Lung (tissue), 12 donors: ENCODE results near the gene CNN2. TPM values are rescaled to one million over a fixed set of nuclear protein-coding genes. Genes with fewer than 3 reads are reported as not detected.

Experiments used
- ATAC-seq: fragments of 200-7000 bp; cut with Tn5 transposase; one replicate; pipeline ENCODE4 v1.9.1; 2020; ENCODE audit warnings: moderate number of reproducible peaks; ENCODE audit not compliant: insufficient read depth, low FRiP score
- DNase-seq, 3 donors: peaks; one replicate each; pipeline ENCODE4 v3.0.0-alpha.2; 2013 to 2017
- H3K27ac ChIP-seq, 2 donors: one replicate each; pipeline ENCODE4 v1.5.1; 2013; ENCODE audit warnings: mild to moderate bottlenecking in 2 of 2, moderate library complexity in 2 of 2, control low read depth in 1 of 2, inconsistent platforms in 1 of 2, low read depth in 1 of 2, low read length in 1 of 2
- H3K27me3 ChIP-seq, 3 donors: one replicate each; pipeline ENCODE4 v1.5.1; 2013; ENCODE audit warnings: low read length in 2 of 3; ENCODE audit not compliant: control insufficient read depth in 3 of 3, insufficient read depth in 3 of 3
- H3K36me3 ChIP-seq, 4 donors: one replicate each; pipeline ENCODE4 v1.5.1; 2013; ENCODE audit warnings: low read length in 4 of 4, mild to moderate bottlenecking in 1 of 4, moderate library complexity in 1 of 4; ENCODE audit not compliant: control insufficient read depth in 4 of 4, insufficient read depth in 4 of 4
- H3K4me1 ChIP-seq, 5 donors: one replicate each; pipeline ENCODE4 v1.5.1; 2013; ENCODE audit warnings: low read length in 5 of 5, mild to moderate bottlenecking in 2 of 5, moderate library complexity in 1 of 5; ENCODE audit not compliant: control insufficient read depth in 5 of 5, insufficient read depth in 5 of 5
- H3K4me3 ChIP-seq: one replicate; pipeline ENCODE4 v1.5.1; 2013; ENCODE audit warnings: mild to moderate bottlenecking, control low read depth, moderate library complexity
- H3K9ac ChIP-seq, 2 donors: one replicate each; pipeline ENCODE4 v1.5.1; 2013; ENCODE audit warnings: low read length in 2 of 2, control low read depth in 1 of 2; ENCODE audit not compliant: insufficient read depth in 1 of 2
- H3K9me3 ChIP-seq, 4 donors: one replicate each; pipeline ENCODE4 v1.5.1; 2013; ENCODE audit warnings: low read length in 3 of 4, mild to moderate bottlenecking in 1 of 4, moderate library complexity in 1 of 4; ENCODE audit not compliant: control insufficient read depth in 4 of 4, insufficient read depth in 3 of 4
- WGBS, 2 donors: extraction: QIAGEN DNeasy Blood & Tissue Kit; methylation state at CpG; one replicate each; pipeline ENCODE4 v1.1.7; 2013; 5-methylcytosine and 5-hydroxymethylcytosine counted together
- polyA plus RNA-seq, 2 donors: library from polyadenylated mRNA; stranded (reverse); fragments of 200-250 nt; gene quantifications; one replicate each; pipeline ENCODE4 v1.2.1, GENCODE V29; 2013
- total RNA-seq, 2 donors: library from RNA; depleted of rRNA in 1 of 2; stranded (reverse); fragments of >200 nt in 1 of 2; gene quantifications; one replicate each; pipeline ENCODE4 v1.2.1, GENCODE V29; 2014 to 2021
- TF ChIP-seq, protein P1 (sequence below): IDR thresholded peaks from 2 replicates; pipeline ENCODE4 v1.5.1; 2012; ENCODE audit warnings: mild to moderate bottlenecking; ENCODE audit errors: control extremely low read depth, extremely low read depth
- donor health status: control.
- donor health status: control.
- donor health status: Bipolar disorder and iron deficiency.
- donor health status: healthy.
- donor health status: DM: yes; HTN: yes; CAD: no.

The CNN2 gene
- total and polyA plus RNA-seq, 4 donors: 161 to 236 (median 180) TPM

DNA sequence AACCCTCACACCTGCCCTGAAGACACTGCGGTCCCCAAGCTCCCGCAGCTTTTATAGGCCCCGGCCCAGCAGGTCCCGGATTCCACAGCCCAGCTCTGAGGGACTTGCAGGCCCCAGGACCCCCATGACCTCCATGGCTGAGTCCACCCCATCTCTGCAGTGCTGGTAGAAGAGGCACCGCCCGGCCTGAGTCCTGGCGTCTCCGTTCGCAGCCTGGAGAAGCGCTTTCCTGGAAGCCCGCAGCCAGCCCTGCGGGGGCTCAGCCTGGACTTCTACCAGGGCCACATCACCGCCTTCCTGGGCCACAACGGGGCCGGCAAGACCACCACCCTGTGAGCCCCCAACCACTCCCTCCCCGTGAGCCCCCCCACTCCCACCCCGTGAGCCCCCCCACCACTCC lies 22.7 kb downstream of the CNN2 start:
- Histone ChIP-seq H3K9ac (no peak overlapping the region), H3K27me3 (no peaks in the 10 kb centered on the region), H3K4me1 (no peaks in the 10 kb centered on the region), H3K9me3 (no peaks in the 10 kb centered on the region), H3K27ac (no peak overlapping the region), H3K4me3 (no peak overlapping the region), H3K36me3 (peaks cover 0 to 10% (median 0%) of the 10 kb centered on the region in 4 donors)
- ATAC-seq (no peak), DNase-seq (no peak)
- TF ChIP-seq, protein P1, sequence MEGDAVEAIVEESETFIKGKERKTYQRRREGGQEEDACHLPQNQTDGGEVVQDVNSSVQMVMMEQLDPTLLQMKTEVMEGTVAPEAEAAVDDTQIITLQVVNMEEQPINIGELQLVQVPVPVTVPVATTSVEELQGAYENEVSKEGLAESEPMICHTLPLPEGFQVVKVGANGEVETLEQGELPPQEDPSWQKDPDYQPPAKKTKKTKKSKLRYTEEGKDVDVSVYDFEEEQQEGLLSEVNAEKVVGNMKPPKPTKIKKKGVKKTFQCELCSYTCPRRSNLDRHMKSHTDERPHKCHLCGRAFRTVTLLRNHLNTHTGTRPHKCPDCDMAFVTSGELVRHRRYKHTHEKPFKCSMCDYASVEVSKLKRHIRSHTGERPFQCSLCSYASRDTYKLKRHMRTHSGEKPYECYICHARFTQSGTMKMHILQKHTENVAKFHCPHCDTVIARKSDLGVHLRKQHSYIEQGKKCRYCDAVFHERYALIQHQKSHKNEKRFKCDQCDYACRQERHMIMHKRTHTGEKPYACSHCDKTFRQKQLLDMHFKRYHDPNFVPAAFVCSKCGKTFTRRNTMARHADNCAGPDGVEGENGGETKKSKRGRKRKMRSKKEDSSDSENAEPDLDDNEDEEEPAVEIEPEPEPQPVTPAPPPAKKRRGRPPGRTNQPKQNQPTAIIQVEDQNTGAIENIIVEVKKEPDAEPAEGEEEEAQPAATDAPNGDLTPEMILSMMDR: no peak
- WGBS, 2 donors: 96 to 97% methylated on average over 16 to 17 of the region's 17 CpGs

DNA sequence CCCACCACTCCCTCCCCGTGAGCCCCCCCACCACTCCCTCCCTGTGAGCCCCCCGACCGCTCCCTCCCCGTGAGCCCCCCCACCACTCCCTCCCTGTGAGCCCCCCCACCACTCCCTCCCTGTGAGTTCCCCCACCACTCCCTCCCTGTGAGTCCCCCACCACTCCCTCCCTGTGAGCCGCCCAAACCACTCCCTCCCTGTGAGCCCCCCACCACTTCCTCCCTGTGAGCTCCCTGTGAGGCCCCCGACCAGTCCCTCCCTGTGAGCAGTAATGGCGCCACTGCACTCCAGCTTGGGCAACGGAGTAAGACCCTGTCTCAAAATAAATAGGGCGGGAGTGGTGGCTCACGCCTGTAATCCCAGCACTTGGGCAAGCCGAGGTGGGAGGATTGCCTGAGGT lies 23.4 kb downstream of the CNN2 start:
- Histone ChIP-seq H3K9ac (no peak overlapping the region), H3K4me3 (no peak overlapping the region), H3K27ac (no peak overlapping the region), H3K36me3 (peaks cover 0 to 10% (median 0%) of the 10 kb centered on the region in 4 donors), H3K27me3 (no peaks in the 10 kb centered on the region), H3K4me1 (no peaks in the 10 kb centered on the region), H3K9me3 (no peaks in the 10 kb centered on the region)
- DNase-seq (no peak), ATAC-seq (no peak)
- WGBS, 2 donors: 51 to 76% methylated on average over 7 to 11 of the region's 11 CpGs
- TF ChIP-seq, protein P1: no peak

- TF ChIP-seq, protein P1: no peak
- 90 to 93% methylated on average over 31 of the region's 31 CpGs for WGBS, 2 donors
- no peak overlapping the region for H3K4me3 ChIP-seq
- ATAC-seq (no peak), DNase-seq (no peak)
- no peak overlapping the region for H3K9ac ChIP-seq
- H3K4me1 ChIP-seq: no peaks in the 10 kb centered on the region
- peaks cover 0 to 14% (median 0%) of the 10 kb centered on the region in 4 donors for H3K36me3 ChIP-seq
- H3K27me3 ChIP-seq: no peaks in the 10 kb centered on the region
- peaks cover 0 to 4% (median 0%) of the 10 kb centered on the region in 4 donors for H3K9me3 ChIP-seq
- no peak overlapping the region for H3K27ac ChIP-seq
These were observed 24.8 kb downstream of the CNN2 start for GRCh38 chr19:1050989-1051788.
